GM21367 (cell line): ENCODE measurements around the gene COL26A1.

Source experiments
- ATAC-seq: cut with Tn5 transposase; IDR thresholded peaks from one replicate; pipeline ENCODE4 v1.9.1; 2021; ENCODE audit not compliant: unreplicated experiment

Gene COL26A1

DNA sequence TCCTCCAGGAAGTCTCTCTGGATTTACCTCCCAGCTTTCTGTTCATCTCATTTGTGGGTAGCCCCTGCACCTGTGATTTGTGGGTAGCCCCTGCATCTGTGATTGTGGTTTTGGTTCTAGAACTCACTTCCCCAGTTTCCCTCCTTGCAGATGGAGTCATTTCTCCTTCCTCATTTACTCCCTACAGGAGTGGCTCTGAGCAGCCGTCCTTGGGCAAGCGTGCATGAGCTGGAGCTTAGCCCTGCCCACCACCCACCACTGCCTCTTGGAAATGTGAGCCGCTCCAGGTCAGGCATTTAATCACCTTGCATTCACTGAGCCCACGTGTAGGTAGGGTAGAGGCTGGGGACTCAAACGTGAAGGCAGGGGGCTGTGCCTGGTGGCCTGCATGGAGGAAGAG, 8.2 kb downstream of the COL26A1 start:
- no peak for ATAC-seq

DNA sequence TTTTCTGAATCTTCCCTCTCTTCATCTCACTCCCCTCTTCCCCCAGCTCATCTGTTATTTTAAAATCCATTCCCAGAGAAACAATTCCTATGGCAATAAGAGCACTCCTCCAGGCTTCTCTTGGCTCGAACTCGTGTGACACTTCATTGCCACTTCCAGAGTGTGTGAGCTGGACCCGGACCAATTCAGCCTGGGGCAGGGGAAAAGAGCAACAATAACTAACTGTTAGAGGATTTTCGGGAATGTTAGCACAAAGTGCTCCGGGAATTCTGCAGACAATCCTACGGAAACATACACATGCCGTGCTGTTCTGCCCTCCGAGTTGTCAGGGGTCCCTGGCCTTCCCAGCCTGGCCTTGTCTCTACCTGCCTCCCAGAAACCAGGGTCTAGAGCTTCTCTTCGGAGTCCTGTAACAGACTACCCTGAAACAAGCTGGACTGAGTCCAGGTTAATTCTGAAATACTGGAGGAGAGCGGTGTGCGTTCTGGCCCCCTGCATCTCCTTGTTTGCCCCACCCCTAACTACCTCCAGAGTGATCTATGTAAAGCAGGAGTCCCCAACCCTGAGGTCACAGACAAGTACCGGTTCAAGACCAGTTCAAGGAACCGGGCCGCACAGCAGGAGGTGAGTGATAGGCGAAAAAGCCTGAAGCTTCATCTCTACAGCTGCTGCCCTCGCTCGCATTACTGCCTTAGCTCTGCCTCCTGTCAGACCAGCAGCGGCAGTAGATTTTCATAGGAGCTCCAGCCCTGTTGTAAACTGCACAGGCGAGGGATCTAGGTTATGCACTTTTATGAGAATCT, 11.3 kb downstream of the COL26A1 start:
- ATAC-seq, result no peak

DNA sequence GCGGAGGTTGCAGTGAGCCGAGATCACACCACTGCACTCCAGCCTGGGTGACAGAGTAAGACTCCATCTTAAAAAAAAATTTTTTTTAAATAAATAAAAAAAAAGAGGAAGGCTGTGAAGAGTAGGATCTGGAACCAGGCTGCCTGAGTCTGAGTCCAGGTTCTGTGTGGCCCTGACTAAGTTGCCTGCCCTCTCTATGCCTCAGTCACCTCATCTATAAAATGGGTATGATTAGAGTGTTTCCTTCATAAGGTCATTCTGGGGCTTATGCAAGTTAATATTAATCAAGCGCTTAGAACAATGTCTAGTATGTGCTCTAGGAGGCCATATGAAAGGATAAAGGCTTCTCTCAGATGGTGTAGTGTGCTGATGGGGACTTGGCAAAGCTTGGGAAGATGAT, 12.3 kb downstream of the COL26A1 start:
- ATAC-seq, result no peak

DNA sequence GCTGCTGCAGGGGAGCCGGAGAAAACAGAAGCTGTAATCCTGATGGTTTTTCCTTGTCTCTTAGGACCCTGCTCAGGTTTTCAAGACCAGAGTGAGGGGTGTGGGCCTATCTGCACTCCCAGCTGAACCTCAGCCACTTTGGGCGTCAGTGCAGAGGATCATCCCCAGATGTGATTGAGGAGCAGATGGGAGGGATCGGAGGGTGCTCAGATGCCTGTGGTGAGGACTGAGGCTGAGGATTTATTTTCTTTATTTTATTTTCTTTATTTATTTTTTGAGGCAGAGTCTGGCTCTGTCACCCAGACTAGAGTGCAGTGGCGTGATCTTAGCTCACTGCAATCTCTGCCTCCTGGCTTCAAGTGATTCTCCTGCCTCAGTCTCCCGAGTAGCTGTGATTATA, 13.9 kb downstream of the COL26A1 start:
- no peak for ATAC-seq

DNA sequence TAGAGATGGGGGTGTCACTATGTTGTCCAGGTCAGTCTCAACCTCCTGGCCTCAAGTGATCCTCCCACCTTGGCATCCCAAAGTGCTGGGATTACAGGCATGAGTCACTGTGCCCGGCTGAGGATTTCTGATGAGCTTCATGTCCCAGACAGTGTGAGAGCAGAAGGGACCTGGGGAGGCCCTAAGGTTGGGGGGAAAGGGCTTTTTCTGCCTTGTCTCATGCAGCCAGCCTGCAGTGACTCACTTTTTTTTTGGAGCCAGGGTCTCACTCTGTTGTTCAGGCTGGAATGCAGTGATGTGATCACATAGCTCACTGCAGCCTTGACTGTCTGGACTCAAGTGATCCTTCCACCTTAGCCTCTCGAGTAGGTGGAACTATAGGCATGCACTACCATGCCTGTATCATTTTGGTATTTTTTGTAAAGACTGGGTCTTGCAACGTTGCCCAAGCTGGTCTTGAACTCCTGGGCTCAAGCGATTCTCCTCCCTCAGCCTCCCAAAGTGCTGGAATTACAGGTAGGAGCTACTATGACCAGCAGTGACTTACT, 14.6 kb downstream of the COL26A1 start:
- no peak for ATAC-seq

DNA sequence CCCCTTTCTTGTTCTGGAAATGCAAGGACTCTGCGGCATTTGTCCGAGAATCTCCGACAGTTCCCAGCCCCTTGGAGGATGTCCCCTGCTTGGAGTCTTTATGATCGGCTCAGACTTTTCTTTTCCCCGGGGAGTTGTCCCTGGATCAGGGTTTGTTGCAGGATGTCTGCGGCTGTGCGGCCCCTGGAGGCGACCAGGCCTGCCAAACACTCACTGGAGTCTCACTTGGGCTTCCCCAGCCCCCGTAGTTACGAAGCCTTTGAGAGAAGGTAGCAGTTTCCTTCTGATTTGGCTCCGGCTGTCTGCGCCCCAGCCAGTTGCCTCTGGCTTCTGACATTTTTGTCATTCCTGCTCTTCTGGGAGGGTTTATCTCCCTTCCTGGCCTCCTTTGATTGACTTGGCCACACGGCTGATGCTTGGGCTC, 16.1 kb downstream of the COL26A1 start:
- no peak for ATAC-seq

DNA sequence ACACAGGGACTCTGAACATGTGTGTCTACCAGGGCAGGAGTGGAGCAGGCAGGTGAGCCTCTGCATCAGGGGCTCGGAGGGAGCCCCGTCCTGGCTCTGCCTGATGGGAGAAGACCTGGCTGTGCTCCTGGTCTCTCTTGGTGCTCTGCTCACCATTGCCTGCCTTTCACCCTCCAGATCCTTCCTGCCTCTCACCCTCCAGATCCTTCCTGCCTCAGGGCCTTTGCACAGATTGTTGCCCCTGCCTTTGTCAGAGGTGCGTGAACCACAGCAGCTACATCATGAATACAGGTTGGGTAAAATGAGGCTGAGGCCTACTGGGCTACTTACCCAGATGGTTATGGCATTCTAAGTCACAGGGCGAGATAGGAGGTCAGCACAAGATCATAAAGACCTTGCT, 16.6 kb downstream of the COL26A1 start:
- no peak for ATAC-seq

DNA sequence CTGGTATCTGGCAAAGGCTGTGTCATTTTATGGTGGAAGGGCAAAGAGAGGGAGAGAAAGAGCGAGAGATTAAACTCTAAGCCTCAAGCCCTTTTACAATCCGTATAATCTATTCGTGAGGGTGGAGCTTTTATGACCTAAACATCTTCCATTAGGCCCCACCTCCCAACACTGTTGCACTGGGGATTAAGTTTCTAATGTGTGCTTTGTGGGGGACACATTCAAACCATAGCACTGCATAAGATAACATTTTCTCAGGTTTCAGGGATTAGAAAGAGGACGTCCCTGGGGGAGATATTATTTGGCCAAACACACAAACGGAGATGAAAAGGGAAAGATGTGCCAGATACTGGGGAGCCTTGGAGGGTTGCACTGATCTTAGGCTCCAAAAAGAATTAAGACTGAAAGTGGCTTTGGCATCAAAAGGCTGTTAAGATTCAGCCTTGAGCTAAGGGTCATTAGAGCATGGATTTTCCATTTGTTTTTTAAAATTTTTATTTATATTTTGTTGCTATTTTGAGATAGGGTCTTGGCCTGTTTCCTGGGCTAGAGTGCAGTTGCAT, 19.0 kb downstream of the COL26A1 start:
- no peak for ATAC-seq

DNA sequence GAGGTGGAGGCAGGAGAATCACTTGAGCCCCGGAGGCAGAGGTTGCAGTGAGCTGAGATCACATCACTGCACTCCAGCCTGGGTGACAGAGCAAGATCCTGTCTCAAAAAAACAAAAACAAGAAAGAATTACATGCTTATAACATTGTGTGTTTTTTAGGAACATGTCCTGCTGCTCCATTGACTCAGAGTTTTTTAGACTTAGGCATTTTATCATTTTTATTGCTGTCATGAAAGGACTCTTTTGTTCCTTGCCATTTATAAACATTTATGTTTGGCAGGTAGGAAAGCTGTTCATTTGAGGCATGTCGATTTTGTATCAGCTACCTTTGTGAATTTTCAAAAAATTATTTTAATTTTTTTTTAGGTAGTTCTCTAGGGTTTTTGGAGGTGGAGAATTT, 20.3 kb downstream of the COL26A1 start:
- ATAC-seq, result no peak

DNA sequence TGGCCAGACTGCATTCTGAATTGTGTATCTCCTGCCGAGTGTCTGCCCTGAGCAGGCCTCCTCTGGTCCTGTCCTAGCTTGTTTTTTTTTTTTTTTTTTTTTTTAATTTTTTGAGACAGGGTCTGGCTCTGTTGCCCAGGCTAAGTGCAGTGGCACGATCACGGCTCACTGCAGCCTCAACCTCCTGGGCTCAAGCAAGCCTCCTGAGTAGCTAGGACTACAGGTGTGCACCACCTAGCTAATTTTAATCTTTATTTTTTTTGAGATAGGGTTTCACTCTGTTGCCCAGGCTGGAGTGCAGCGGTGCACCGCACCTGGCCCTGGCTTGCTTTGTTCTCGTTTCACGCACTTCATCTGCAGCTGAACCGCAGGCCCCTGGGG, 23.5 kb downstream of the COL26A1 start:
- no peak for ATAC-seq

DNA sequence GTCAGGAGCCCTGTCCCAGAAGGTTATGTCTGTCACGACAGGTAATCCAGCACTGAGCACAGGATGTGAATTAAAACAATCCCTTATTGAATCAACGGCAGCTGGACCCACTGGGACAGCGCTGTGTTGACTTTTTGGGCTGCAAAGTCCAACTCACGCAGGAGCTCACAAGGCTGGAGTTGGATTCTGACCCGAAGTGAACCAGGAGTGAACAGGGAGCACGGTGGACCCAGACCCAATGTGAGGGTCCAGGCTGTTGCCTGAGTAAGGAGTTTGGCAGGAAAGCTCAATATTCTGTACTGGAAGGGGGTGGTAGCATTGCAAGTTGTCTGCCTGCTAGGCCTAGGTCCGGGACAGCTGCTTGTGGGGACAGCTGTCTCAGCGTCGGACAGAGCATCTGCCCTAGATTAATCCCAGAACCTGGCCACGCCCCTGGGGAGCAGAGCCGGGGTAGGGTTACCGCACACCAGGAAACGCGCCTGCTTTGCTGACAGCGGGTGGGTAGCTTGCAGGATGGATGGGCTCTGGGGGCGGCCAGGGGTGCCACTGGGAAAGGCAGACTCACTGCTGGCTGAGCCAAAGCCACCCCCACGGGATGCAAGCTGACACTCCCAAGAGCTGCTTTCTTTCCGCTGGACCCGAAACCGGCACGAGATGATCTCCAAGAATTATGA, 24.0 kb downstream of the COL26A1 start:
- no peak for ATAC-seq

DNA sequence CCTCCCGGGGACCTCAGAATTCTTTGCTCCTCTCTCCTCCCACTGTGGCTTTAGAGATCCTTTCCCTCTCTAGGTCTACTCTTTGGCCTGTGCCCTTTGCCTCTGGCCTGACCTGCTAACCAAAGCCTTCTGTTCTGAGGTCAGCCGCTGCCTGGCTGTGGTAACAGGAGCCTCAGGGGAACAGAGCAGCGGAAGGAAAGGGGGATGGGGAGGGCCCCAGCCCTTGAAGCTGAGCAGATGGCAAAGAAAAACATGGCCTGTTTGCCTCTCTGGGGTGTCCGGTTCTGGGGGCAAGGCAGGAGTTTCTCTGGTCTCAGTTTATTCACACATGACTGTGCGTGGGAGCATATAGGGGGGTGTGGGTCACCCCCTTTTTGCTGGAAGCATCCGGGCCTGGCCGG, 28.2 kb downstream of the COL26A1 start:
- peak; percentile 88 for ATAC-seq

DNA sequence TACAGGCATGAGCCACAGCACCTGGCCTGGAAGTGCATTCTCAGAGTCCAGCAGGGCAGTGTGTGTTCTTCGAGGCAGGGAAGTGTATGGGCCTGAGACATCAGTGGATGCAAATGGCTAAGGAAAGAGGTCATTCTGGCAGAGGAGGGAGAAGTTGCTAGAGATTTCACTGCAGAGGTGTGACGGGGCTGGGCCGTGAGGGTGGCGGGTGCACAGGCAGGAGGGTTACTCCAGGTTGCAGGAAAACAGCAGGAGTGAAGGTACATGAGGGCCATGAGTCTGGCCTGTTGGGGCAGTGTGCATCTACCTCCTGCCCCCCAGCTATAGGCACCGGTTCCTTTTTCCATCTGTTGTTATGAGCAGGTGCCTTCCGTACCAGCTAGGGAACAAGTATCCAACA, 29.3 kb downstream of the COL26A1 start:
- ATAC-seq, result no peak

DNA sequence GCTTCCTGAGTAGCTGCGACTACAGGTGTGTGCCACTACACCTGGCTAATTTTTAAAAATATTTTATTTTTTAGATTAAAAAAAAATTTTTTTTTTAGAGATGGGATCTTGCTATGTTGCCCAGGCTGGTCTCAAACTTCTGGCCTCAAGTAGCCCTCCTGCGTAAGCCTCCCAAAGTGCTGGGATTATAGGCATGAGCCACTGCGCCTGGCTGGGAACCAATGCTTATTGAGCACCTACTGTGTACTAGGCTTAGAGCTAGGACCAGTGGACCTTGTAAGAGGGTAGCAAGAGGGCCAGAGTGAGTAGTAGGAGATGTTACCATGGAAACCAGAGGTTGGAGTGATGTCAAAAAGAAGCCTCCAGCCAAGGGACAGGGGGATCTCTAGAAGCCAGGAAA, 31.2 kb downstream of the COL26A1 start:
- no peak for ATAC-seq

DNA sequence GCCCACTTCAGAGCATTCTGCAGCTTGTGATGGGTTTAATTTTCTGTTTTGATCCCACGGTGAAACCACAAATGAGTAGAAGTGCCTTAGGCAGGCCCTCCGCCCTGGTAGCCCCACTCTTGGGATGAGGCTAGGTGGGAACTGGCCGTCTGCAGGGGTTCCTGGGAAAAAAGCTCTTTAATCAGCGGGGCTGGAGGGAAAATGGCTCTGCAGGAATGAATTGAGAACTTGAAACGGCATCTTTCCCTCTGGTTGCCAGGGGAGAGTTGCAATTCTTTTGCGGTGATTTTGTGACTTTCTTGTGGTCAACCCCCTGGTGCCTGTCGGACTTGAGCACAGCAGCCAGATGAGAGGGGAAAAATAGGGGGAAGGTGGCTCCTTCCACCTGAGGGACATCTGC, 32.7 kb downstream of the COL26A1 start:
- no peak for ATAC-seq

DNA sequence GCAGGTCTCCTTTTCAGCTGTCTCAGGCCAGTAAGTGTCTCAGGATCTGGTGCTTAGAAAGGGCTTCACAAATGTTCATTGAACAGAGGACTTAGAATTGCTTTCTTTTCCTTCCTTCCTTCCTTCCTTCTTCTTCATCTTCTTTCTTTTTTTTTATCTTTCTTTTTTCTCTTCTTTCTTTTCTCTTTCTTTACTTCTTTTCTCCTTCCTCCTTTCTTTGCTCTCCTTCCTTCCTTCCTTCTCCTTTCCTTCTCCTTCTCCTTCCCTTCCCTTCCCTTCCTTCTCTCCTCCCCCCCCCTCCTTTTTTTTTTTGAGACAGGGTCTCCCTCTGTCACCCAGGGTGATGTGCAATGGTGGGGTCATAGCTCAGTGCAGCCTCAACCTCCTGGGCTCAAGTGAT, 34.6 kb downstream of the COL26A1 start:
- ATAC-seq, result no peak

DNA sequence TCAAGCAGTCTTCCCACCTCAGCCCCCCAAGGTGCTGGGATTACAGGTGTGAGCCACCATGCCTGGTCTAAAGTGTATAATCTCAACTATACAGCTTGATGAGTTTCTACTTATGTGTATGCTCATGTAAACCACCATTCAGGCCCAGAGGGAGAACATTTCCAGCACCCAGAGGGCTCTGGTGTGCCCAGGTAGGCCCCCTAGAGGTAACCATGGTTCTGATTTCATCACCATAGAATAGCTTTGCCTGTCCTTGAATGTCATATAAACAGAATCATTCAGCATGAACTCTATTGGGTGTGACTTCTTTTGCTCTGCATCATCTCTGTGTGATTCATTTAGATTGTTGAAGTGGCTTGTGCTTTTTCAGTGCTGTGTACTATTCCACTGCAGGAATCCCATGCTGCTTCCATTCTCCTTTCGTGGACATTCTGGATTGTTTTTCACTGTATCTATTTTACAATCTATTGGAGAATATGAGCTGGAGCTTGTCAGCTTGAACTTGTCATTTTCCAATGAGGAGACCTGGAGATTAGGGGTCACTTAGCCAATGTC, 35.2 kb downstream of the COL26A1 start:
- no peak for ATAC-seq

DNA sequence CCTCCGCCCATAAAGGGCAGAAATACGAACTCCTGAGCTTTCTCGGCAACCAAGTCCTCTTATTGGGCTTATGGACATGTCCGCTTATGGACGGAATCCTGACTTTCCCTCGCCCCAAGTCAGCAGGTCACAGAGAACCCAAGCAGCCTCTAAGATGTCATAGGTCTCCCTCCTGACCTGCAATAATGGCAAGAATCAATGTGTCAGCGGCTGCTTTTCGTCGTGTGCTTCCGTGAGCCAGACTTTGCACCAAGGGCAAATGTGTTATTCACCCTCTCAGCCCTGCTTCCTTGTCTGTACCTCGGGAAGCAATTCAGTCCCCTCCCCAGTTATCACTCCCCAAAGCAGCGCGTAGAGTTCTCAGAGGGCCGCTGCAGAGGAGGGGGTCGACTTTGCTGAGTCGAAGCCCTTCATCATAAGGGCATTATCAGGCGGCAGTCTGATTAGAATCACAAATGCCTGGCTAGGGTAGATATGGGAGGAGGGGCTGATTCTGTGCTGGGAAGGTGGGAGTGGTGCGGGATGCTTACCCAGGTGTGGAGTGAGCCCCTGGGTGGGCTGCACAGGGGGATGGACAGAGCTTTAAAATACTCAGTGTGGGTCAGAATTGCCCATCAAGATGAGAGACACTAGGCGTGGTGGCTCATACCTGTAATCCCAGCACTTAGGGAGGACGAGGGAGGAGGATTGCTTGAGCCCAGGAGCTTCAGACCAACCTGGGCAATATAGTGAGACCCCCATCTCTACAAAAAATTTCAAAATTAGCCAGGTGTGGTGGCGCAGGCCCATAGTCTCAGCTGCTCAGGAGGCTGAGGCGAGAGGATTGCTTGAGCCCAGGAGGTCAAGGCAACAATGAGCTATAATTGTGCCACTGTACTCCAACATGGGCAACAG, 36.0 kb downstream of the COL26A1 start:
- ATAC-seq, result no peak

DNA sequence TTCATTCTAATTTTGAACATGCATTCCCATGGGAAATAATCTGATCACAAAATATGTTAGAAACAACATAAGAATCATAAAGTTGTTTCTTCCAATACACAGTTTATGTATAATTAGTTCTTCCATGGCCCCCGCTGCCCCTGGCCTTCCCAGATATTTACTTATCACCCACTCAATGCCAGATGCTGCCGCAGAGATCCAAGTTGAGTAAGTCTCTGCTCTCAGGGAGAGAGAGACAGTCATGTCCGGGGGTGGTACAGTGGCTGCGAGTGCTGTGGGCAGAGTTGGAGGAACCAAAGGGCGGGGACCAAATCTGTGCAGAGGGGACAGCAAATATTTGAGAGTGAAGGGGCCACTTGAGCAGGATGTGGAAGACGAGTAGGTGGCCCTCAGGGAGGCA, 37.1 kb downstream of the COL26A1 start:
- no peak for ATAC-seq

DNA sequence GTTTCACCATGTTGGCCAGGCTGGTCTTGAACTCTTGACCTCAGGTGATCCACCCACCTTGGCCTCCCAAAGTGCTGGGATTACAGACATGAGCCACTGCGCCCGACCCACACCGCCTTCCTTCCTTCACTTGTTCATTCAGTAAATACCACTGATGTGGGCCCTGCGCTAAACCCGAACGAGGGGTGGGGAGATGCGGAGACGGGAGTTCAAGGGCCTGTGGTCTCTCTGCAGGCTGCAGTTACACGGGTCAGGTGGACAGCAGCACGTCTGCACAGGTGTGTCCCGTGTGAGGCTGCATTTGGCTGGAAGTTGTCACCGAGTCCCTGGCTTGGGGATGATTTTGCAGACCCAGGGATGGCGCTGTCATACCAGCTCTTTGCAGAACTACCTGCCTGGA, 38.1 kb downstream of the COL26A1 start:
- no peak for ATAC-seq
